ENCODE results near the gene NOM1. TPM values are rescaled to one million over a fixed set of nuclear protein-coding genes. Genes with fewer than 3 reads are reported as not detected.
"Not testable (repeated sequence)": the region's sequence is repeated elsewhere in the genome, so short reads cannot be mapped to it uniquely, and the experiment has no call there.

The NOM1 gene
- total RNA-seq, 2 donors from 2014 or later = 16.9 to 18.7 TPM

GRCh38 chr7:156935250-156935649, 14.3 kb upstream of the NOM1 start:
- intact Hi-C loops (cut with DNase I) = loop anchor here in 1 of 2 donors (1.0 kb wide), 1 partner anchor 17 kb away; no protein-coding TSS in a partner anchor
- DNase-seq (ENCODE audit: low spot score) = no peak

DNA sequence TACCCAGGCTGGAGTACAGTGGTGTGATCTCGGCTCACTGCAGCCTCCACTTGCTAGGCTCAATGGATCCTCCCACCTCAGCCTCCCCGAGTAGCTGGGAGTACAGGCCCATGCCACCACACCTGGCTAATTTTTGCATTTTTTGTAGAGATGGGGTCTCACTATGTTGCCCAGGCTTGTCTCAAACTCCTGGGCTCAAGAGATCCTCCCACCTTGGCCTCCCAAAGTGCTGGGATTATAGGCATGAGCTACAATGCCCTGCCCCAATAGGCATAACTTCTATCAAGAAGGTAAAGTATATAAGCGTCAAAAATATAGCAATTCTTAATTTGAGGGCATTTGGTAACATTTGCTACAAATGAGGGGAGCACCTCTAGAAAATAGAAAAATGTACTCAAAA, 12.7 kb upstream of the NOM1 start:
- intact Hi-C loops (cut with DNase I) = not testable (repeated sequence)

DNA sequence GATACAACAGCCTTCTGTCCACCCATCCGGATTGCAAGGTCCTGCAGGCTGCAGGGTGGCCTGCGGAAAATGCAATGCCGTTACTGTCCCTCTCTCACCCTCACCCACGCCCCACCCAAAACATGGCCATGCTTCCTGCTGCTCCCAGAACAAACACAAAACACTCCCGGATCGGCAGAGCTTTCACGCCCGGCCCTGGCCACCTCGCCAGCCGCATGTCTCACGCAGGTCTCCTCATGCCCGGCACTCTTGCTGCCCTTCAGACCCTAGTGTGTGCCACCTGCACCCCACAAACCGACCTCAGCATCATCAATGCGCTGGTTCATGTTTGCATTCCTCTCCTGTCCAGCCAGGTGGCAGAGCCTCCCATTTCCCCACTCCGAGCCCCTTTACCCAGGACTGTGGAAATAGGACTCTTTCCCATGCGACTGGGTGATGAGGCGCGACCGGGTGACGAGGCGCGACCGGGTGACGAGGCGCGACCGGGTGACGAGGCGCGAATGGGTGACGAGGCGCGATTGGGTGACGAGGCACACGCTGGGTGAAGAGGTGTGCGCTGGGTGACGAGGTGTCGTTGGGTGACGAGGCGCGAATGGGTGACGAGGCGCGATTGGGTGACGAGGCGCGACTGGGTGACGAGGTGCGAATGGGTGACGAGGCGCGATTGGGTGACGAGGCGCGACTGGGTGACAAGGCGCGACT, 8.9 kb upstream of the NOM1 start:
- no peak for DNase-seq (ENCODE audit: low spot score)
- intact Hi-C loops (cut with DNase I) = no loop called here

More for the DNA sequence above, 12.7 kb upstream of the NOM1 start:
- DNase-seq (ENCODE audit: low spot score) = not testable (repeated sequence)

DNA sequence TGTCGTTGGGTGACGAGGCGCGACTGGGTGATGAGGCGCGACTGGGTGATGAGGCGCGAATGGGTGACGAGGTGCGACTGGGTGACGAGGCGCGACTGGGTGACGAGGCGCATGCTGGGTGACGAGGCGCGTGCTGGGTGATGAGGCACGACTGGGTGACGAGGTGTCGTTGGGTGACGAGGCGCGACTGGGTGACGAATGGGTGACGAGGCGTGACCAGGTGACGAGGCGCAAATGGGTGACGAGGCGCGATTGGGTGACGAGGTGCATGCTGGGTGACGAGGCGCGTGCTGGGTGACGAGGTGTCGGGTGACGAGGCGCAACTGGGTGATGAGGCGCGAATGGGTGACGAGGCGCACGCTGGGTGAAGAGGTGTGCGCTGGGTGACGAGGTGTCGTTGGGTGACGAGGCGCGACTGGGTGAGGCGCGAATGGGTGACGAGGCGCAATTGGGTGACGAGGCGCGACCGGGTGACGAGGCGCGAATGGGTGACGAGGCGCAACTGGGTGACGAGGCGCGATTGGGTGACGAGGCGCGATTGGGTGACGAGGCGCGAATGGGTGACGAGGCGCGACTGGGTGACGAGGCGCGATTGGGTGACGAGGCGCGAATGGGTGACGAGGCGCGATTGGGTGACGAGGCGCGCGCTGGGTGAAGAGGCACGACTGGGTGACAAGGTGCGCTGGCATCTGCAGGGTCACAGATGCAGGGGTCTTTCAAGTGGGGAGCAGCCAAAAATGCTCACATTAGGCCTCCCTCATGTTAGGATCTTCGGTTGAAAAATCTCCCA, 7.9 kb upstream of the NOM1 start:
- DNase-seq (ENCODE audit: low spot score) = no peak
- intact Hi-C loops (cut with DNase I) = no loop called here

- intact Hi-C loops (cut with DNase I) = no loop called here
Measured at GRCh38 chr7:156942708-156943090, 6.8 kb upstream of the NOM1 start.

GRCh38 chr7:156943091-156944041, 6.1 kb upstream of the NOM1 start:
- no peak for DNase-seq (ENCODE audit: low spot score)
- intact Hi-C loops (cut with DNase I) = no loop called here

More at GRCh38 chr7:156942708-156943090, 6.8 kb upstream of the NOM1 start:
- no peak for DNase-seq (ENCODE audit: low spot score)

GRCh38 chr7:156944876-156945275, 4.6 kb upstream of the NOM1 start:
- intact Hi-C loops (cut with DNase I) = no loop called here
- peak; percentile 41 for DNase-seq (ENCODE audit: low spot score)

- intact Hi-C loops (cut with DNase I) = no loop called here
- DNase-seq (ENCODE audit: low spot score) = peak; percentile 51
Measured at GRCh38 chr7:156947120-156947843, 2.2 kb upstream of the NOM1 start.

GRCh38 chr7:156948361-156948760, 1.2 kb upstream of the NOM1 start:
- DNase-seq (ENCODE audit: low spot score) = peak; percentile 49
- intact Hi-C loops (cut with DNase I) = no loop called here

DNA sequence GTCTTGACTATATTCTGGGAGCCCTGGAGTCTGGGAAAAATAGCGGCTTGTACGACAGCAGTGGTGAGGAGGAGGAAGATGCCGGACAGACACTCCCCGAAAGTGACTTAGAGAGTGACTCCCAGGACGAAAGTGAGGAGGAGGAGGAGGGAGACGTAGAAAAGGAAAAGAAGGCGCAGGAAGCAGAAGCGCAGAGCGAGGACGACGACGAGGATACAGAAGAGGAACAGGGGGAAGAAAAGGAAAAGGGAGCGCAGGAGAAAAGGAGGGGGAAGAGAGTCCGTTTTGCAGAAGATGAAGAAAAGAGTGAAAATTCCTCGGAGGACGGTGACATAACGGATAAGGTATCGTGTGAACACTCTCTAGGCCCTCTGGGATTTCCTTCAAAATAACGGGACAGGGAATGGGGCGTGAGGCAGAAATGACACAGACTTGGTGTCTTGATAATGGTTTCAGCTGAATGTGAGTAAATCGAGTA, 908 bp downstream of the NOM1 start:
- intact Hi-C loops (cut with DNase I) = no loop called here
- no peak for DNase-seq (ENCODE audit: low spot score)

DNA sequence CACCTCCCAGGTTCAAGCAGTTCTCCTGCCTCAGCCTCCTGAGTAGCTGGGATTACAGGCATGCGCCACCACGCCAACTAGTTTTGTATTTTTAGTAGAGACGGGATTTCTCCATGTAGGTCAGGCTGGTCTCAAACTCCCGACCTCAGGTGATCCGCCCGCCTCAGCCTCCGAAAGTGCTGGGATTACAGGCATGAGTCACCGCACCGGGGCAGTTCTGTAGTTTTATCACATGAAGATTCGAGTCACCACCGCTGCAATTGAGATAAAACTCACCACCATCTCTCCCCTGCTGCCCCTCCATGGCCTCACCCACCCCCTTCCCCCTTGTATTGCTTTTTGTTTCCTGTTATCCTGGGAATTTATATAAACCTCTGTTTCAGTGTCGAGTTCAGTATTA, 3.7 kb downstream of the NOM1 start:
- DNase-seq (ENCODE audit: low spot score); intact Hi-C loops (cut with DNase I): not testable (repeated sequence)

DNA sequence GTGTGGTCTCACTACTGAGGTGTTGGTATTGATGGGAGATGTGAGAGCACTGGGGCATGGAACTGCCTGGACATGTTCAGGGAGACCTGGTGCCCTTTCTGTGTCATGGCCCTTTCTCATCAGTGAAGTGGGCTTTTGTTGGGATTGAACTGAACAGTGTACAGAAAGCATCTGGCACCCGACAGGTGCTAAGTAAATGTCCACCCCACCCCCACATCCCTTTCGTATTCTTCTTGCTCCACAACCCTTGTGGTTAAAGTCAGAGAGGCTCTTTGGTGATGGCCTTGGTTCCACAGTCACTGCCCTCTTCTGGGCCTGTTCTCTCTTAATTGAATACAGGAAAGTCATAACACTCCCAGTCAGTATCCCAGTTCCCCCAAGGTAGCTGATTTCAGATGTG, 5.4 kb downstream of the NOM1 start:
- no peak for DNase-seq (ENCODE audit: low spot score)
- intact Hi-C loops (cut with DNase I) = no loop called here

- no peak for DNase-seq (ENCODE audit: low spot score)
- intact Hi-C loops (cut with DNase I) = no loop called here
Measured at GRCh38 chr7:156956727-156957126, 7.2 kb downstream of the NOM1 start.

- intact Hi-C loops (cut with DNase I) = loop anchor here in 1 of 2 donors (10.0 kb wide), 2 partner anchors 283 to 313 kb away; no protein-coding TSS in a partner anchor
- DNase-seq (ENCODE audit: low spot score) = no peak
Measured at GRCh38 chr7:156962145-156962544, 12.6 kb downstream of the NOM1 start.

GRCh38 chr7:156962897-156963296, 13.4 kb downstream of the NOM1 start:
- no peak for DNase-seq (ENCODE audit: low spot score)
- intact Hi-C loops (cut with DNase I) = loop anchor here in 1 of 2 donors (10.0 kb wide), 2 partner anchors 282 to 312 kb away; no protein-coding TSS in a partner anchor

GRCh38 chr7:156963472-156963871, 14.0 kb downstream of the NOM1 start:
- intact Hi-C loops (cut with DNase I) = loop anchor here in 1 of 2 donors (10.0 kb wide), 2 partner anchors 281 to 311 kb away; no protein-coding TSS in a partner anchor

GRCh38 chr7:156964971-156965370, 15.5 kb downstream of the NOM1 start:
- intact Hi-C loops (cut with DNase I) = loop anchor here in 1 of 2 donors (10.0 kb wide), 2 partner anchors 280 to 310 kb away; no protein-coding TSS in a partner anchor
- no peak for DNase-seq (ENCODE audit: low spot score)

More at GRCh38 chr7:156963472-156963871, 14.0 kb downstream of the NOM1 start:
- DNase-seq (ENCODE audit: low spot score) = no peak

GRCh38 chr7:156966387-156966786, 16.9 kb downstream of the NOM1 start:
- intact Hi-C loops (cut with DNase I) = loop anchor here in 1 of 2 donors (10.0 kb wide), 2 partner anchors 278 to 308 kb away; no protein-coding TSS in a partner anchor
- no peak for DNase-seq (ENCODE audit: low spot score)

Measured in posterior vena cava (tissue), 2 donors.